HCT116 (cell line): ENCODE data around the gene WDR19. TPM values are rescaled to one million over a fixed set of nuclear protein-coding genes. Genes with fewer than 3 reads are reported as not detected.

Source experiments
- ATAC-seq: fragments of 200-7000 bp; cut with Tn5 transposase; 2 replicates; pipeline ENCODE4 v1.9.1; 2020; ENCODE audit warnings: mild to moderate bottlenecking, moderate library complexity
- BruUV-seq: library from RNA; stranded (reverse); fragments of 400-500 nt; replicated peaks from 2 replicates; lab custom pipeline; 2021; lab: Mats Ljungman, UMichigan
- CTCF ChIA-PET: fragments of 300-600 bp; sonication (Branson Sonifier 250); formaldehyde crosslinking; loops from one replicate; lab custom pipeline; 2021; ENCODE audit warnings: antibody characterized with exemption; lab: Charles Lee
- POLR2A ChIA-PET: fragments of 300-600, 350-600 bp; sonication (Branson Sonifier 250); formaldehyde crosslinking; loops from one replicate; lab custom pipeline; 2021; ENCODE audit warnings: antibody characterized with exemption; lab: Charles Lee
- RAD21 ChIA-PET, 2 experiments: fragments of 300-600 bp; sonication (Branson Sonifier 250); formaldehyde crosslinking; loops; one replicate each; lab custom pipeline; 2023; ENCODE audit warnings: low total read pairs in 2 of 2; ENCODE audit not compliant: uncharacterized antibody in 2 of 2, unreplicated experiment in 2 of 2, low non-redundant PET in 1 of 2; lab: Charles Lee
- DNase-seq: peaks from one replicate; pipeline ENCODE4 v3.0.0-alpha.2; 2010; ENCODE audit warnings: low read depth, low spot score
- H2AFZ ChIP-seq: fragments of 200-600 bp; shearing (Covaris generic), sonication (generic); 2 replicates; pipeline ENCODE4 v1.6.1; 2017; ENCODE audit warnings: low read depth, mixed run types, mixed read lengths, antibody characterized with exemption, low read length; ENCODE audit not compliant: poor library complexity, severe bottlenecking
- H3K27ac ChIP-seq: 2 replicates; pipeline ENCODE4 v1.5.1; 2012; ENCODE audit warnings: low read depth, low read length
- H3K27me3 ChIP-seq: fragments of 200-600 bp; sonication (generic); 2 replicates; pipeline ENCODE4 v1.6.1; 2016; ENCODE audit warnings: mixed run types, low read length, mixed read lengths; ENCODE audit not compliant: insufficient read depth
- H3K36me3 ChIP-seq, 2 experiments: fragments of 200-500 bp in 1 of 2; fragments of 200-600 bp in 1 of 2; sonication (Bioruptor generic) in 1 of 2; sonication (generic) in 1 of 2; 2 replicates each; pipeline versions ENCODE4 v1.5.1 to v1.6.1; 2014 to 2016; ENCODE audit warnings: low read length in 2 of 2, inconsistent platforms in 1 of 2, mixed read lengths in 1 of 2, mixed run types in 1 of 2; ENCODE audit not compliant: insufficient read depth in 2 of 2, control insufficient read depth in 1 of 2
- H3K4me1 ChIP-seq, 2 experiments: fragments of 200-600 bp in 1 of 2; sonication (generic) in 1 of 2; 2 replicates each; pipeline versions ENCODE4 v1.5.1 to v1.6.1; 2012 to 2017; ENCODE audit warnings: low read length in 2 of 2, inconsistent platforms in 1 of 2, mild to moderate bottlenecking in 1 of 2, mixed read lengths in 1 of 2, mixed run types in 1 of 2, moderate library complexity in 1 of 2; ENCODE audit not compliant: insufficient read depth in 2 of 2, control insufficient read depth in 1 of 2
- H3K4me2 ChIP-seq: fragments of 200-600 bp; sonication (generic); 2 replicates; pipeline ENCODE4 v1.6.1; 2017; ENCODE audit warnings: mixed run types, low read length, mixed read lengths
- H3K4me3 ChIP-seq, 2 experiments: fragments of 200-600 bp in 1 of 2; sonication (generic) in 1 of 2; replicated peaks in 1 of 2; 2 replicates each; pipeline ENCODE4 v1.5.1; 2011 to 2016; ENCODE audit warnings: low read length in 2 of 2, control low read depth in 1 of 2, low read depth in 1 of 2, mild to moderate bottlenecking in 1 of 2, mixed read lengths in 1 of 2, mixed run types in 1 of 2
- H3K79me2 ChIP-seq: fragments of 200-600 bp; sonication (generic); 2 replicates; pipeline ENCODE4 v1.6.1; 2017; ENCODE audit warnings: mild to moderate bottlenecking, mixed run types, low read length, moderate library complexity, mixed read lengths; ENCODE audit not compliant: insufficient read depth
- H3K9ac ChIP-seq: fragments of 200-600 bp; sonication (generic); 2 replicates; pipeline ENCODE4 v1.6.1; 2016; ENCODE audit warnings: low read length, mixed read lengths
- H3K9me2 ChIP-seq: fragments of 200-600 bp; sonication (generic), shearing (Covaris generic); 2 replicates; pipeline ENCODE4 v1.6.1; 2017; ENCODE audit warnings: mixed run types, mild to moderate bottlenecking, moderate library complexity; ENCODE audit not compliant: insufficient read depth
- H3K9me3 ChIP-seq, 2 experiments: fragments of 200-500 bp in 1 of 2; fragments of 200-600 bp in 1 of 2; sonication (Bioruptor generic) in 1 of 2; sonication (generic) in 1 of 2; 2 replicates each; pipeline ENCODE4 v1.6.1; 2014 to 2017; ENCODE audit warnings: low read length in 2 of 2, mixed read lengths in 2 of 2, inconsistent platforms in 1 of 2, low read depth in 1 of 2, mild to moderate bottlenecking in 1 of 2, mixed run types in 1 of 2, moderate library complexity in 1 of 2; ENCODE audit not compliant: control insufficient read depth in 1 of 2, insufficient read depth in 1 of 2
- H4K20me1 ChIP-seq: fragments of 200-600 bp; sonication (generic), shearing (Covaris generic); 2 replicates; pipeline ENCODE4 v1.6.1; 2017; ENCODE audit warnings: mixed run types, mild to moderate bottlenecking, moderate library complexity; ENCODE audit not compliant: insufficient read depth
- CBX3 ChIP-seq: IDR thresholded peaks from 2 replicates; pipeline ENCODE4 v1.6.1; 2012; ENCODE audit warnings: low read depth
- EGR1 ChIP-seq: IDR thresholded peaks from 2 replicates; pipeline ENCODE4 v1.6.1; 2012; ENCODE audit warnings: low read depth
- EZH2 ChIP-seq: fragments of 200-600 bp; sonication (generic); IDR thresholded peaks from 2 replicates; pipeline ENCODE4 v1.6.1; 2017; ENCODE audit warnings: antibody characterized with exemption, mixed run types
- EZH2phosphoT487 ChIP-seq: fragments of 200-600 bp; IDR thresholded peaks from 2 replicates; pipeline ENCODE4 v1.6.1; 2018; ENCODE audit warnings: antibody characterized with exemption, borderline replicate concordance
- FOSL1 ChIP-seq: IDR thresholded peaks from 2 replicates; pipeline ENCODE4 v1.6.1; 2012; ENCODE audit warnings: low read depth
- JUND ChIP-seq: IDR thresholded peaks from 2 replicates; pipeline ENCODE4 v1.6.1; 2012
- POLR2A ChIP-seq: IDR thresholded peaks from 2 replicates; pipeline ENCODE4 v1.7.0; 2011; ENCODE audit warnings: borderline replicate concordance; ENCODE audit not compliant: insufficient read depth, insufficient read length; ENCODE audit errors: extremely low read depth
- POLR2AphosphoS5 ChIP-seq: IDR thresholded peaks from 2 replicates; pipeline ENCODE4 v1.6.1; 2011; ENCODE audit warnings: mild to moderate bottlenecking, low read depth, low read length, moderate library complexity
- RAD21 ChIP-seq: IDR thresholded peaks from 2 replicates; pipeline ENCODE4 v1.6.1; 2012; ENCODE audit warnings: low read depth, mild to moderate bottlenecking
- SP1 ChIP-seq: IDR thresholded peaks from 2 replicates; pipeline ENCODE4 v1.6.1; 2012; ENCODE audit warnings: low read depth
- SRF ChIP-seq: IDR thresholded peaks from 2 replicates; pipeline ENCODE4 v1.6.1; 2012; ENCODE audit warnings: low read depth
- TCF7L2 ChIP-seq: IDR thresholded peaks from 2 replicates; pipeline ENCODE4 v1.7.0; 2011; ENCODE audit warnings: borderline replicate concordance, inconsistent platforms; ENCODE audit not compliant: insufficient read depth, insufficient read length; ENCODE audit errors: extremely low read depth
- YY1 ChIP-seq: IDR thresholded peaks from 2 replicates; pipeline ENCODE4 v1.6.1; 2011; ENCODE audit warnings: low read length, low read depth, moderate library complexity, mild to moderate bottlenecking; ENCODE audit not compliant: insufficient replicate concordance; ENCODE audit errors: extremely low read depth
- ZNF274 ChIP-seq: fragments of 200-500 bp; sonication (Bioruptor generic); IDR thresholded peaks from 2 replicates; pipeline ENCODE4 v1.6.1; 2014; ENCODE audit warnings: mild to moderate bottlenecking, low read depth, low read length, inconsistent platforms
- intact Hi-C: fragments of 100-400 bp; cut with micrococcal nuclease; formaldehyde crosslinking; loops from 2 replicates; pipeline ENCODE4 v1.10.0; 2022
- total RNA-seq: library from RNA; stranded (reverse); gene quantifications from one replicate; pipeline ENCODE4 v1.2.1, GENCODE V29; 2021; ENCODE audit not compliant: unreplicated experiment
- TF ChIP-seq, protein P1 (sequence below): IDR thresholded peaks from 2 replicates; pipeline ENCODE4 v1.6.1; 2012
- TF ChIP-seq, protein P2 (sequence below), 3 experiments: fragments of 200-600 bp in 1 of 3; sonication (generic) in 1 of 3; IDR thresholded peaks in 2 of 3; conservative IDR thresholded peaks in 1 of 3; 2 replicates each; pipeline ENCODE4 v1.5.1; 2012 to 2017; ENCODE audit warnings: low read depth in 2 of 3, low read length in 2 of 3, antibody characterized with exemption in 1 of 3, borderline replicate concordance in 1 of 3, control low read depth in 1 of 3, mild to moderate bottlenecking in 1 of 3, mixed read lengths in 1 of 3, mixed run types in 1 of 3, moderate library complexity in 1 of 3; ENCODE audit not compliant: insufficient read depth in 1 of 3
- TF ChIP-seq, protein P3 (sequence below): IDR thresholded peaks from 2 replicates; pipeline ENCODE4 v1.6.1; 2012
- TF ChIP-seq, protein P4 (sequence below): IDR thresholded peaks from 2 replicates; pipeline ENCODE4 v1.6.1; 2012; ENCODE audit warnings: low read depth

WDR19 gene
- total RNA-seq, 1 experiment from 2014 or later: 18.8 TPM

DNA sequence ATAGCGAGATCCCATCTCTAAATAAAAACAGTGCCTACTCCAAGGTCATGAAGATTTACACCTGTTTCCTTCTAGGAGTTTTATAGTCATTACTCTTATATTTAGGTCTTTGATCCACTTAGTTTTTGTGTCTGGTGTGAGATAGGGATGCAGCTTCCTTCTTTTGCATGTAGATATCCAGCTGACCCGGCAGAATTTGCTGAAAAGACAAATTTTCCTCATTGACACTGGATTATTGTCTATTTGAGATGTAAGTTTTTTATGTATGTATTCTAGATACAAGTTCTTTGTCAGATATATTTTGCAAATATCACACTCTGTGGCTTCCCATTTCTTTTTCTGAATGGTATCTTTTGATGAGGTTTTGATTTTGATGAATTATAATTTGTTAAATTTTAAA, 98.4 kb downstream of the WDR19 start:
- H3K4me3 ChIP-seq: no peak overlapping the region
- no peak for ATAC-seq
- no peak for TF ChIP-seq EZH2phosphoT487
- TF ChIP-seq CBX3: no peak
- no peak for TF ChIP-seq JUND
- TF ChIP-seq, protein P1, sequence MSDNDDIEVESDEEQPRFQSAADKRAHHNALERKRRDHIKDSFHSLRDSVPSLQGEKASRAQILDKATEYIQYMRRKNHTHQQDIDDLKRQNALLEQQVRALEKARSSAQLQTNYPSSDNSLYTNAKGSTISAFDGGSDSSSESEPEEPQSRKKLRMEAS: no peak
- TF ChIP-seq RAD21: no peak
- TF ChIP-seq EGR1: no peak
- TF ChIP-seq POLR2AphosphoS5: no peak
- TF ChIP-seq, protein P2, sequence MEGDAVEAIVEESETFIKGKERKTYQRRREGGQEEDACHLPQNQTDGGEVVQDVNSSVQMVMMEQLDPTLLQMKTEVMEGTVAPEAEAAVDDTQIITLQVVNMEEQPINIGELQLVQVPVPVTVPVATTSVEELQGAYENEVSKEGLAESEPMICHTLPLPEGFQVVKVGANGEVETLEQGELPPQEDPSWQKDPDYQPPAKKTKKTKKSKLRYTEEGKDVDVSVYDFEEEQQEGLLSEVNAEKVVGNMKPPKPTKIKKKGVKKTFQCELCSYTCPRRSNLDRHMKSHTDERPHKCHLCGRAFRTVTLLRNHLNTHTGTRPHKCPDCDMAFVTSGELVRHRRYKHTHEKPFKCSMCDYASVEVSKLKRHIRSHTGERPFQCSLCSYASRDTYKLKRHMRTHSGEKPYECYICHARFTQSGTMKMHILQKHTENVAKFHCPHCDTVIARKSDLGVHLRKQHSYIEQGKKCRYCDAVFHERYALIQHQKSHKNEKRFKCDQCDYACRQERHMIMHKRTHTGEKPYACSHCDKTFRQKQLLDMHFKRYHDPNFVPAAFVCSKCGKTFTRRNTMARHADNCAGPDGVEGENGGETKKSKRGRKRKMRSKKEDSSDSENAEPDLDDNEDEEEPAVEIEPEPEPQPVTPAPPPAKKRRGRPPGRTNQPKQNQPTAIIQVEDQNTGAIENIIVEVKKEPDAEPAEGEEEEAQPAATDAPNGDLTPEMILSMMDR (IDR thresholded peaks at IDR 0.05 in 2 of 3, conservative IDR thresholded peaks at IDR 0.05 in 1 of 3; ENCODE audit: borderline replicate concordance in 1 of 3, insufficient read depth in 1 of 3, low read depth in 2 of 3, low read length in 2 of 3): no peak
- TF ChIP-seq POLR2A: no peak
- TF ChIP-seq SRF: no peak
- TF ChIP-seq SP1: no peak
- no peak for TF ChIP-seq TCF7L2
- TF ChIP-seq EZH2: no peak
- TF ChIP-seq FOSL1: no peak
- TF ChIP-seq, protein P3, sequence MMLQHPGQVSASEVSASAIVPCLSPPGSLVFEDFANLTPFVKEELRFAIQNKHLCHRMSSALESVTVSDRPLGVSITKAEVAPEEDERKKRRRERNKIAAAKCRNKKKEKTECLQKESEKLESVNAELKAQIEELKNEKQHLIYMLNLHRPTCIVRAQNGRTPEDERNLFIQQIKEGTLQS: no peak
- no peak for TF ChIP-seq YY1
- TF ChIP-seq, protein P4, sequence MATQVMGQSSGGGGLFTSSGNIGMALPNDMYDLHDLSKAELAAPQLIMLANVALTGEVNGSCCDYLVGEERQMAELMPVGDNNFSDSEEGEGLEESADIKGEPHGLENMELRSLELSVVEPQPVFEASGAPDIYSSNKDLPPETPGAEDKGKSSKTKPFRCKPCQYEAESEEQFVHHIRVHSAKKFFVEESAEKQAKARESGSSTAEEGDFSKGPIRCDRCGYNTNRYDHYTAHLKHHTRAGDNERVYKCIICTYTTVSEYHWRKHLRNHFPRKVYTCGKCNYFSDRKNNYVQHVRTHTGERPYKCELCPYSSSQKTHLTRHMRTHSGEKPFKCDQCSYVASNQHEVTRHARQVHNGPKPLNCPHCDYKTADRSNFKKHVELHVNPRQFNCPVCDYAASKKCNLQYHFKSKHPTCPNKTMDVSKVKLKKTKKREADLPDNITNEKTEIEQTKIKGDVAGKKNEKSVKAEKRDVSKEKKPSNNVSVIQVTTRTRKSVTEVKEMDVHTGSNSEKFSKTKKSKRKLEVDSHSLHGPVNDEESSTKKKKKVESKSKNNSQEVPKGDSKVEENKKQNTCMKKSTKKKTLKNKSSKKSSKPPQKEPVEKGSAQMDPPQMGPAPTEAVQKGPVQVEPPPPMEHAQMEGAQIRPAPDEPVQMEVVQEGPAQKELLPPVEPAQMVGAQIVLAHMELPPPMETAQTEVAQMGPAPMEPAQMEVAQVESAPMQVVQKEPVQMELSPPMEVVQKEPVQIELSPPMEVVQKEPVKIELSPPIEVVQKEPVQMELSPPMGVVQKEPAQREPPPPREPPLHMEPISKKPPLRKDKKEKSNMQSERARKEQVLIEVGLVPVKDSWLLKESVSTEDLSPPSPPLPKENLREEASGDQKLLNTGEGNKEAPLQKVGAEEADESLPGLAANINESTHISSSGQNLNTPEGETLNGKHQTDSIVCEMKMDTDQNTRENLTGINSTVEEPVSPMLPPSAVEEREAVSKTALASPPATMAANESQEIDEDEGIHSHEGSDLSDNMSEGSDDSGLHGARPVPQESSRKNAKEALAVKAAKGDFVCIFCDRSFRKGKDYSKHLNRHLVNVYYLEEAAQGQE: no peak
- no peak for TF ChIP-seq ZNF274
- H4K20me1 ChIP-seq: no peaks in the 10 kb centered on the region
- H3K9ac ChIP-seq: no peak overlapping the region
- H3K9me2 ChIP-seq: no peaks in the 10 kb centered on the region
- H3K79me2 ChIP-seq: no peaks in the 10 kb centered on the region
- DNase-seq: no peak
- intact Hi-C loops: no loop called here
- no peak overlapping the region for H3K27ac ChIP-seq
- ChIA-PET CTCF (no interaction called here), POLR2A (no interaction called here), RAD21 (no interaction called here)
- no peaks in the 10 kb centered on the region for H3K4me1 ChIP-seq
- H3K27me3 ChIP-seq: no peaks in the 10 kb centered on the region
- H3K9me3 ChIP-seq: no peaks in the 10 kb centered on the region
- no TSS peak for BruUV-seq
- no peaks in the 10 kb centered on the region for H3K36me3 ChIP-seq
- no peak overlapping the region for H3K4me2 ChIP-seq
- no peak overlapping the region for H2AFZ ChIP-seq
